IMR-90 (cell line): ENCODE results near the gene SHB. TPM values are rescaled to one million over a fixed set of nuclear protein-coding genes. Genes with fewer than 3 reads are reported as not detected.

Experiments used
- ATAC-seq: fragments of 200-7000 bp; cut with Tn5 transposase; 2 replicates; pipeline ENCODE4 v1.9.1; 2020; ENCODE audit warnings: low read depth, mild to moderate bottlenecking, moderate library complexity
- BruUV-seq: library from RNA; stranded (reverse); fragments of 400-500 nt; replicated peaks from 2 replicates; lab custom pipeline; 2021; lab: Mats Ljungman, UMichigan
- CTCF ChIA-PET: fragments of 300-600 bp; formaldehyde crosslinking; extraction: SDS; loops from one replicate; lab custom pipeline; 2021; ENCODE audit warnings: antibody characterized with exemption; lab: Yijun Ruan, JAX
- POLR2A ChIA-PET: fragments of 300-600 bp; sonication (Branson Sonifier 250); formaldehyde crosslinking; loops from one replicate; lab custom pipeline; 2022; ENCODE audit warnings: antibody characterized with exemption; ENCODE audit not compliant: unreplicated experiment; lab: Charles Lee
- DNase-seq: peaks from one replicate; pipeline ENCODE4 v3.0.0; 2013
- H2AFZ ChIP-seq: replicated peaks from 2 replicates; pipeline ENCODE3; 2013; ENCODE audit warnings: low read length, mild to moderate bottlenecking; ENCODE audit not compliant: poor library complexity
- H2AK5ac ChIP-seq: 2 replicates; pipeline ENCODE4 v1.6.1; 2013; ENCODE audit warnings: low read depth, low read length, inconsistent platforms
- H2AK9ac ChIP-seq: replicated peaks from 2 replicates; pipeline ENCODE3; 2013; ENCODE audit warnings: mild to moderate bottlenecking, low read depth, low read length, moderate library complexity; ENCODE audit not compliant: poor library complexity
- H2BK120ac ChIP-seq: 2 replicates; pipeline ENCODE4 v1.6.1; 2013; ENCODE audit warnings: low read depth, low read length, inconsistent platforms
- H2BK15ac ChIP-seq: 3 replicates; pipeline ENCODE4 v1.6.1; 2013; ENCODE audit warnings: low read depth, low read length, inconsistent platforms
- H2BK20ac ChIP-seq: 2 replicates; pipeline ENCODE4 v1.6.1; 2013; ENCODE audit warnings: low read depth, mild to moderate bottlenecking, inconsistent platforms, low read length, moderate library complexity
- H2BK5ac ChIP-seq: 2 replicates; pipeline ENCODE4 v1.6.1; 2013; ENCODE audit warnings: mild to moderate bottlenecking, low read depth, low read length, inconsistent platforms; ENCODE audit not compliant: poor library complexity, severe bottlenecking
- H3K14ac ChIP-seq: replicated peaks from 2 replicates; pipeline ENCODE4 v1.6.1; 2013; ENCODE audit warnings: low read depth, low read length, inconsistent platforms
- H3K18ac ChIP-seq: 2 replicates; pipeline ENCODE4 v1.6.1; 2013; ENCODE audit warnings: low read depth, low read length, control low read depth
- H3K23ac ChIP-seq: 2 replicates; pipeline ENCODE4 v1.6.1; 2013; ENCODE audit warnings: low read depth, low read length, inconsistent platforms
- H3K27ac ChIP-seq: 2 replicates; pipeline ENCODE4 v1.5.1; 2013; ENCODE audit warnings: mild to moderate bottlenecking, control low read depth, low read length; ENCODE audit not compliant: insufficient read depth
- H3K27me3 ChIP-seq: 2 replicates; pipeline ENCODE4 v1.6.1; 2013; ENCODE audit warnings: low read length; ENCODE audit not compliant: control insufficient read depth, insufficient read depth
- H3K36me3 ChIP-seq: 2 replicates; pipeline ENCODE4 v1.6.1; 2013; ENCODE audit warnings: low read length, mixed read lengths; ENCODE audit not compliant: control insufficient read depth, insufficient read depth
- H3K4ac ChIP-seq: 2 replicates; pipeline ENCODE4 v1.6.1; 2013; ENCODE audit warnings: low read depth, low read length, inconsistent platforms
- H3K4me1 ChIP-seq: 2 replicates; pipeline ENCODE4 v1.6.1; 2013; ENCODE audit warnings: low read length, mixed read lengths; ENCODE audit not compliant: control insufficient read depth, insufficient read depth
- H3K4me2 ChIP-seq: 2 replicates; pipeline ENCODE4 v1.6.1; 2013; ENCODE audit warnings: low read depth, mild to moderate bottlenecking, control low read depth, low read length, moderate library complexity
- H3K4me3 ChIP-seq: 2 replicates; pipeline ENCODE4 v1.5.1; 2013; ENCODE audit warnings: low read depth, mild to moderate bottlenecking, control low read depth, low read length, moderate library complexity; ENCODE audit not compliant: insufficient read depth
- H3K56ac ChIP-seq: 2 replicates; pipeline ENCODE4 v1.6.1; 2013; ENCODE audit warnings: low read length, inconsistent platforms; ENCODE audit not compliant: insufficient read depth; ENCODE audit errors: extremely low read depth
- H3K79me1 ChIP-seq, 2 experiments: 2 replicates each; pipeline ENCODE4 v1.6.1; 2013; ENCODE audit warnings: low read length in 2 of 2, inconsistent platforms in 1 of 2, low read depth in 1 of 2
- H3K9ac ChIP-seq: 2 replicates; pipeline ENCODE4 v1.6.1; 2013; ENCODE audit warnings: low read depth, low read length, control low read depth
- H3K9me1 ChIP-seq: 2 replicates; pipeline ENCODE4 v1.6.1; 2013; ENCODE audit warnings: low read length, inconsistent platforms; ENCODE audit not compliant: insufficient read depth
- H3K9me3 ChIP-seq: 2 replicates; pipeline ENCODE4 v1.6.1; 2013; ENCODE audit warnings: low read length; ENCODE audit not compliant: control insufficient read depth, insufficient read depth
- H4K20me1 ChIP-seq: 2 replicates; pipeline ENCODE4 v1.6.1; 2013; ENCODE audit warnings: low read length, inconsistent platforms; ENCODE audit not compliant: insufficient read depth
- H4K5ac ChIP-seq: 2 replicates; pipeline ENCODE4 v1.6.1; 2013; ENCODE audit warnings: mild to moderate bottlenecking, low read depth, low read length, control low read depth
- H4K8ac ChIP-seq, 2 experiments: 2 replicates each; pipeline ENCODE4 v1.6.1; 2013; ENCODE audit warnings: low read depth in 2 of 2, low read length in 2 of 2, control low read depth in 1 of 2, inconsistent platforms in 1 of 2
- H4K91ac ChIP-seq: 2 replicates; pipeline ENCODE4 v1.6.1; 2013; ENCODE audit warnings: low read depth, low read length, inconsistent platforms; ENCODE audit not compliant: insufficient read depth
- CHD1 ChIP-seq: IDR thresholded peaks from 2 replicates; pipeline ENCODE4 v1.6.1; 2012; ENCODE audit warnings: low read depth, low read length, improper control_type of control experiment
- ELK1 ChIP-seq: fragments of 150-350 bp; IDR thresholded peaks from 2 replicates; pipeline ENCODE4 v1.6.1; 2016; ENCODE audit warnings: low read depth, mild to moderate bottlenecking, low read length, moderate library complexity, borderline replicate concordance
- MXI1 ChIP-seq: IDR thresholded peaks from 2 replicates; pipeline ENCODE4 v1.6.1; 2012; ENCODE audit warnings: low read depth, mild to moderate bottlenecking, low read length, moderate library complexity, borderline replicate concordance
- RFX5 ChIP-seq: IDR thresholded peaks from 2 replicates; pipeline ENCODE4 v1.8.0; 2012; ENCODE audit warnings: low read depth, mild to moderate bottlenecking, low read length, moderate library complexity
- SMC3 ChIP-seq: fragments of 150-350 bp; IDR thresholded peaks from 2 replicates; pipeline ENCODE4 v1.6.1; 2016; ENCODE audit warnings: low read depth, mild to moderate bottlenecking, antibody characterized with exemption, low read length, moderate library complexity
- WGBS, 2 experiments: methylation state at CpG; one replicate each; pipeline versions ENCODE4 v1.1.5 to v1.1.7; 2013; ENCODE audit warnings: missing lambda C conversion rate in 2 of 2; ENCODE audit not compliant: insufficient read length in 1 of 2; ENCODE audit errors: extremely low coverage in 2 of 2; 5-methylcytosine and 5-hydroxymethylcytosine counted together
- dilution Hi-C: fragments of 300-500 bp; cut with HindIII; formaldehyde crosslinking; loops from one replicate; pipeline ENCODE4 v1.14.3; 2018; ENCODE audit warnings: low sequenced_read_pairs; ENCODE audit not compliant: unreplicated experiment
- in situ Hi-C: fragments of 300-500 bp; cut with MboI; formaldehyde crosslinking; loops from 3 replicates; pipeline ENCODE4 v1.14.3; 2019; ENCODE audit warnings: low sequenced_read_pairs, inconsistent platforms, mixed read lengths
- intact Hi-C: fragments of 100-400 bp; cut with micrococcal nuclease; formaldehyde crosslinking; loops from 2 replicates; pipeline ENCODE4 v1.10.0; 2022
- polyA plus RNA-seq, 3 experiments: library from polyadenylated mRNA; depleted of rRNA; stranded (reverse); fragments of >200 nt; gene quantifications; 2 replicates each; pipeline ENCODE4 v1.2.3, GENCODE V29; 2012; ENCODE audit warnings: low replicate concordance in 1 of 3
- total RNA-seq: library from RNA; depleted of rRNA; stranded (reverse); fragments of >200 nt; gene quantifications from 2 replicates; pipeline ENCODE4 v1.2.3, GENCODE V29; 2012
- TF ChIP-seq, protein P1 (sequence below): conservative IDR thresholded peaks from 2 replicates; pipeline ENCODE4 v1.5.1; 2012; ENCODE audit warnings: mild to moderate bottlenecking, low read depth, low read length, improper control_type of control experiment
- TF ChIP-seq, protein P2 (sequence below): fragments of 150-350 bp; IDR thresholded peaks from 2 replicates; pipeline ENCODE4 v1.6.1; 2017; ENCODE audit warnings: mild to moderate bottlenecking, antibody characterized with exemption, low read length, low read depth

Gene SHB
- total and polyA plus RNA-seq, 2 of the 4 experiments (the other 2 are of a cell fraction), result 6.1 to 20.4 TPM

GRCh38 chr9:37925006-37925405 is 144.0 kb downstream of the SHB start:
- Histone ChIP-seq H3K56ac (no peak overlapping the region), H3K4me1 (peaks cover 18% of the 10 kb centered on the region), H3K4me3 (no peak overlapping the region), H4K20me1 (peaks cover 32% of the 10 kb centered on the region), H2BK15ac (no peak overlapping the region), H3K4me2 (no peak overlapping the region), H3K27me3 (no peaks in the 10 kb centered on the region), H2BK120ac (no peak overlapping the region), H3K9me3 (no peaks in the 10 kb centered on the region), H3K9me1 (peaks cover 34% of the 10 kb centered on the region), H3K36me3 (peaks cover 43% of the 10 kb centered on the region), H4K5ac (no peak overlapping the region), H3K18ac (no peak overlapping the region), H3K79me1 (peaks cover 72 to 99% of the 10 kb centered on the region in 2 experiments), H2BK5ac (no peak overlapping the region), H2AFZ (no peak overlapping the region), H3K9ac (no peak overlapping the region), H3K14ac (no peak overlapping the region), H3K27ac (no peak overlapping the region), H2AK9ac (no peak overlapping the region), H4K91ac (no peak overlapping the region), H3K4ac (no peak overlapping the region), H3K23ac (no peak overlapping the region), H2AK5ac (no peak overlapping the region; the same call in none of the 2 replicates), H2BK20ac (no peak overlapping the region), H4K8ac (no peak overlapping the region; a peak in 1 of 4 replicates)
- DNase-seq (no peak), ATAC-seq (no peak)
- ChIA-PET CTCF (interaction anchor here (0.6 kb wide), 1 partner anchor 341 kb away, joined by 3 read pairs; no protein-coding TSS in a partner anchor), POLR2A (no interaction called here)
- dilution Hi-C loops, result loop anchor here (25.0 kb wide), 1 partner anchor 137 kb away; the partner anchor contains the start of gene SHB
- in situ Hi-C loops, result loop anchor here (10.0 kb wide), 1 partner anchor 140 kb away; the partner anchor contains the start of gene SHB
- intact Hi-C loops, result no loop called here
- TF ChIP-seq, protein P1, sequence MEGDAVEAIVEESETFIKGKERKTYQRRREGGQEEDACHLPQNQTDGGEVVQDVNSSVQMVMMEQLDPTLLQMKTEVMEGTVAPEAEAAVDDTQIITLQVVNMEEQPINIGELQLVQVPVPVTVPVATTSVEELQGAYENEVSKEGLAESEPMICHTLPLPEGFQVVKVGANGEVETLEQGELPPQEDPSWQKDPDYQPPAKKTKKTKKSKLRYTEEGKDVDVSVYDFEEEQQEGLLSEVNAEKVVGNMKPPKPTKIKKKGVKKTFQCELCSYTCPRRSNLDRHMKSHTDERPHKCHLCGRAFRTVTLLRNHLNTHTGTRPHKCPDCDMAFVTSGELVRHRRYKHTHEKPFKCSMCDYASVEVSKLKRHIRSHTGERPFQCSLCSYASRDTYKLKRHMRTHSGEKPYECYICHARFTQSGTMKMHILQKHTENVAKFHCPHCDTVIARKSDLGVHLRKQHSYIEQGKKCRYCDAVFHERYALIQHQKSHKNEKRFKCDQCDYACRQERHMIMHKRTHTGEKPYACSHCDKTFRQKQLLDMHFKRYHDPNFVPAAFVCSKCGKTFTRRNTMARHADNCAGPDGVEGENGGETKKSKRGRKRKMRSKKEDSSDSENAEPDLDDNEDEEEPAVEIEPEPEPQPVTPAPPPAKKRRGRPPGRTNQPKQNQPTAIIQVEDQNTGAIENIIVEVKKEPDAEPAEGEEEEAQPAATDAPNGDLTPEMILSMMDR, result no peak
- TF ChIP-seq RFX5, result no peak
- no peak for TF ChIP-seq MXI1
- no peak for TF ChIP-seq CHD1
- TF ChIP-seq, protein P2, sequence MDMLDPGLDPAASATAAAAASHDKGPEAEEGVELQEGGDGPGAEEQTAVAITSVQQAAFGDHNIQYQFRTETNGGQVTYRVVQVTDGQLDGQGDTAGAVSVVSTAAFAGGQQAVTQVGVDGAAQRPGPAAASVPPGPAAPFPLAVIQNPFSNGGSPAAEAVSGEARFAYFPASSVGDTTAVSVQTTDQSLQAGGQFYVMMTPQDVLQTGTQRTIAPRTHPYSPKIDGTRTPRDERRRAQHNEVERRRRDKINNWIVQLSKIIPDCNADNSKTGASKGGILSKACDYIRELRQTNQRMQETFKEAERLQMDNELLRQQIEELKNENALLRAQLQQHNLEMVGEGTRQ, result no peak
- no peak for TF ChIP-seq SMC3
- TF ChIP-seq ELK1, result no peak
- no TSS peak for BruUV-seq
- 100% methylated on average over 1 of the region's 6 CpGs; no CpG with 5 or more reads in 1 of the 2 experiments for WGBS, 2 experiments
